GM18868 (cell line): Measurements from ENCODE around the gene BDP1.
"Not testable (repeated sequence)": the region's sequence is repeated elsewhere in the genome, so short reads cannot be mapped to it uniquely, and the experiment has no call there.

Source experiments
- ATAC-seq: cut with Tn5 transposase; IDR thresholded peaks from one replicate; pipeline ENCODE4 v1.9.1; 2021; ENCODE audit warnings: mild to moderate bottlenecking, moderate library complexity; ENCODE audit not compliant: unreplicated experiment

BDP1 gene

GRCh38 chr5:71455427-71456361 is at the start of gene BDP1:
Gene BDP1, plus strand, starts transcription at chr5:71455651. Its CDS starts 227 bp downstream, at chr5:71455878.
- ATAC-seq = peak; percentile 94

GRCh38 chr5:71410088-71410487 is 45.4 kb upstream of the BDP1 start:
- not testable (repeated sequence) for ATAC-seq

GRCh38 chr5:71415626-71416025 is 39.8 kb upstream of the BDP1 start:
- ATAC-seq = not testable (repeated sequence)

- ATAC-seq = not testable (repeated sequence)
Observed at GRCh38 chr5:71418026-71418425, 37.4 kb upstream of the BDP1 start.

GRCh38 chr5:71421278-71421677 is 34.2 kb upstream of the BDP1 start:
- ATAC-seq = not testable (repeated sequence)

GRCh38 chr5:71423896-71424295 is 31.6 kb upstream of the BDP1 start:
- not testable (repeated sequence) for ATAC-seq

- ATAC-seq = not testable (repeated sequence)
Observed at GRCh38 chr5:71426686-71427474, 28.6 kb upstream of the BDP1 start.

- ATAC-seq = not testable (repeated sequence)
Observed at GRCh38 chr5:71432410-71432809, 23.0 kb upstream of the BDP1 start.

GRCh38 chr5:71434825-71435224 is 20.6 kb upstream of the BDP1 start:
- not testable (repeated sequence) for ATAC-seq

GRCh38 chr5:71441564-71441963 is 13.9 kb upstream of the BDP1 start:
- ATAC-seq = not testable (repeated sequence)

- not testable (repeated sequence) for ATAC-seq
Observed at GRCh38 chr5:71443891-71444290, 11.6 kb upstream of the BDP1 start.

GRCh38 chr5:71445015-71445414 is 10.4 kb upstream of the BDP1 start:
- ATAC-seq = not testable (repeated sequence)

GRCh38 chr5:71445523-71446152 is 9.8 kb upstream of the BDP1 start:
- not testable (repeated sequence) for ATAC-seq

GRCh38 chr5:71446540-71447216 is 8.8 kb upstream of the BDP1 start:
- ATAC-seq = peak; percentile 23

GRCh38 chr5:71447218-71447808 is 8.1 kb upstream of the BDP1 start:
- ATAC-seq = peak; percentile 95

GRCh38 chr5:71452876-71453275 is 2.6 kb upstream of the BDP1 start:
- ATAC-seq = no peak

- ATAC-seq = no peak
Observed at GRCh38 chr5:71454913-71455312, 538 bp upstream of the BDP1 start.

GRCh38 chr5:71456362-71456743 is 902 bp downstream of the BDP1 start:
- no peak for ATAC-seq

- ATAC-seq = no peak
Observed at GRCh38 chr5:71457106-71457505, 1.7 kb downstream of the BDP1 start.

GRCh38 chr5:71460693-71461092 is 5.2 kb downstream of the BDP1 start:
- ATAC-seq = no peak
